ENCODE measurements around the gene CCDC24.

The CCDC24 gene

DNA sequence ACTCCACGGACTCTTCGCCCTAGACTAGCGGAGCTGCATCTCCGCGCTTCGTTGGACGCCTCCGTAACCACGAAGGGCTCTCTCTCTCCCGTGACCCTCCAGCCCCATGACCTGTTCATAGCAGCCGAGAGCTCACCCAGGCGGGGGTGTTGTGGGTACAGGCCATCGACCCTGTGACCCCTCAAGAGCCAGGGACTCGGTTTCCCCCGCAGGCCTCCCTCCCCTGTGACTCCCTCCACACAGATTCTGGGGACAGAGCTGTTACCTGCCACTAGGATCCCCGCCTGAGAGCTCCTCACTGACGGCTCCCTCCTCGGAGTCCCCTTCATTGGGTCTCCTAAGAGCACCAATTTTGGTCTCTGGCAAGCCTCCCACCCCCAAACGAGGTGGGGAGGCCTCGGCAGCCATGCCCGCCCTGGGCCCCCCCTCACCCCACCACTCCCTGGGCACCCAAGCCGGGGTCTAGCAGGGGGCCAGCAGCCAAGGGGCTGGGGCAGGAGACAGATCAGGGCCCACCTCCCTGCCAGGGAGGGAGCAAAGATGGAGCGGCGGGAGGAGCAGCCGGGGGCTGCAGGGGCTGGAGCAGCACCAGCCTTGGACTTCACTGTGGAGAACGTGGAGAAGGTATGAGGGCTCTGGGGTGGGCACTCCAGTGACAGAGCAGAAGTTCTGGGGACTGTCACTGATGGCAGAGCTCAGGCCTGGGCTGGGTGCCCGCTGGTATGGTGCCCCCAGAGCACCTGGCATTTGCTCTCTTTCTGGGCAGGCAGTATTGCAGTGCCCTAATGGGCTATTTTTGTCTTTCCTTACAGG is 44.1 kb upstream of the CCDC24 start:
- Histone ChIP-seq H3K27ac (peak overlapping the region; percentile 100), H3K4me3 (ENCODE audit: low read depth, low read length) (peak overlapping the region; percentile 90), H3K27me3 (replicated peaks) (no peaks in the 10 kb centered on the region), H3K36me3 (replicated peaks) (peaks cover 8% of the 10 kb centered on the region)
- in situ Hi-C loops (cut with HindIII; ENCODE audit: low pct_ligation_motif_present, low sequenced_read_pairs) = loop anchor here (25.0 kb wide), 1 partner anchor 185 kb away; no protein-coding TSS in a partner anchor
- no peak for DNase-seq
- TF ChIP-seq, protein P1, sequence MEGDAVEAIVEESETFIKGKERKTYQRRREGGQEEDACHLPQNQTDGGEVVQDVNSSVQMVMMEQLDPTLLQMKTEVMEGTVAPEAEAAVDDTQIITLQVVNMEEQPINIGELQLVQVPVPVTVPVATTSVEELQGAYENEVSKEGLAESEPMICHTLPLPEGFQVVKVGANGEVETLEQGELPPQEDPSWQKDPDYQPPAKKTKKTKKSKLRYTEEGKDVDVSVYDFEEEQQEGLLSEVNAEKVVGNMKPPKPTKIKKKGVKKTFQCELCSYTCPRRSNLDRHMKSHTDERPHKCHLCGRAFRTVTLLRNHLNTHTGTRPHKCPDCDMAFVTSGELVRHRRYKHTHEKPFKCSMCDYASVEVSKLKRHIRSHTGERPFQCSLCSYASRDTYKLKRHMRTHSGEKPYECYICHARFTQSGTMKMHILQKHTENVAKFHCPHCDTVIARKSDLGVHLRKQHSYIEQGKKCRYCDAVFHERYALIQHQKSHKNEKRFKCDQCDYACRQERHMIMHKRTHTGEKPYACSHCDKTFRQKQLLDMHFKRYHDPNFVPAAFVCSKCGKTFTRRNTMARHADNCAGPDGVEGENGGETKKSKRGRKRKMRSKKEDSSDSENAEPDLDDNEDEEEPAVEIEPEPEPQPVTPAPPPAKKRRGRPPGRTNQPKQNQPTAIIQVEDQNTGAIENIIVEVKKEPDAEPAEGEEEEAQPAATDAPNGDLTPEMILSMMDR (IDR thresholded peaks at IDR 0.05; ENCODE audit: low read depth, low read length, missing control alignments) = peak; percentile 1

DNA sequence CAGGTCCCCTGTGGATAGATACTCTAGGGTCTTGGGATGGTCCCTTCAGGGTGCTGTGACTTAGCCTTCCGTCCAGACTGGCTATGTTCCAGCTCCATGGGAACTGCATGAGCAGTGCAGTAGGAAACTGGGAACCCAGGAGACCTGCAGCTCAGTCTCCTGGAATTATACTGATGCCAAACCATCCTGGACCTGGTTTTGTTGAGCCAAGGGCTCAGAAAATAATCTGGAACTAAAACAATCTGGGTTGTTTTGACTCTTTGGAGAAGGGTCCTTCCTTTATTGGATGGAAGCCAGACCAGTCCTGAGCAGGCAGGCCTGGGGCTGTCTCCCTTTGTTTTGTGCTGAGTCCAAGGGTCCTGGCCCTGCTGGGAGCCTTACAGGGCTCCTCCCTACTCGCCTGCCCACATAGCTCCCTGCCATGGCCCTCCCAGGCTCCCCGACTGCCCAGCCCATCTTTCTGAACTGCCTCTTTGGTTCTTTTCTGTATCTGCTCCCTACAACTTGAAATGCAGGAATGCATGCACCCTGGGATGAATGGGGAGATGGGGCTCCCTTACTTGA is 43.4 kb upstream of the CCDC24 start:
- H3K27ac ChIP-seq = no peak overlapping the region
- no peak for DNase-seq
- in situ Hi-C loops (cut with HindIII; ENCODE audit: low pct_ligation_motif_present, low sequenced_read_pairs) = loop anchor here (25.0 kb wide), 1 partner anchor 186 kb away; no protein-coding TSS in a partner anchor
- peak overlapping the region; percentile 90 for H3K4me3 ChIP-seq (ENCODE audit: low read depth, low read length)
- TF ChIP-seq, protein P1 (IDR thresholded peaks at IDR 0.05; ENCODE audit: low read depth, low read length, missing control alignments) = no peak
- H3K27me3 ChIP-seq (replicated peaks) = no peaks in the 10 kb centered on the region
- peaks cover 8% of the 10 kb centered on the region for H3K36me3 ChIP-seq (replicated peaks)

DNA sequence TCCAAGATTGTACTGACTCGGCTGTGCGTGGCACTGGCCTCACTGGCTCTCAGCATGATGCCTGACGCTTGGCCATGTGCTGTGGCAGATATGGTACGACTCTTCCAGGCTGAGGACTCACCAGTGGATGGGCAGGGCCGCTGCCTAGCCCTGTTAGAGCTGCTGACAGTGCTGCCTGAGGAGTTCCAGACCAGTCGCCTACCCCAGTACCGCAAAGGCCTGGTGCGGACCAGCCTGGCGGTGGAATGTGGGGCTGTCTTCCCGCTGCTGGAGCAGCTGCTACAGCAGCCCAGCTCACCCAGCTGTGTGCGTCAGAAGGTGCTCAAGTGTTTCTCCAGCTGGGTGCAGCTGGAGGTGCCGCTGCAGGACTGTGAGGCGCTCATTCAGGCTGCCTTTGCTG is 41.7 kb upstream of the CCDC24 start:
- Histone ChIP-seq H3K27me3 (replicated peaks) (no peaks in the 10 kb centered on the region), H3K36me3 (replicated peaks) (peaks cover 8% of the 10 kb centered on the region), H3K27ac (no peak overlapping the region), H3K4me3 (ENCODE audit: low read depth, low read length) (no peak overlapping the region)
- TF ChIP-seq, protein P1 (IDR thresholded peaks at IDR 0.05; ENCODE audit: low read depth, low read length, missing control alignments) = no peak
- no peak for DNase-seq
- in situ Hi-C loops (cut with HindIII; ENCODE audit: low pct_ligation_motif_present, low sequenced_read_pairs) = loop anchor here (25.0 kb wide), 1 partner anchor 187 kb away; no protein-coding TSS in a partner anchor

DNA sequence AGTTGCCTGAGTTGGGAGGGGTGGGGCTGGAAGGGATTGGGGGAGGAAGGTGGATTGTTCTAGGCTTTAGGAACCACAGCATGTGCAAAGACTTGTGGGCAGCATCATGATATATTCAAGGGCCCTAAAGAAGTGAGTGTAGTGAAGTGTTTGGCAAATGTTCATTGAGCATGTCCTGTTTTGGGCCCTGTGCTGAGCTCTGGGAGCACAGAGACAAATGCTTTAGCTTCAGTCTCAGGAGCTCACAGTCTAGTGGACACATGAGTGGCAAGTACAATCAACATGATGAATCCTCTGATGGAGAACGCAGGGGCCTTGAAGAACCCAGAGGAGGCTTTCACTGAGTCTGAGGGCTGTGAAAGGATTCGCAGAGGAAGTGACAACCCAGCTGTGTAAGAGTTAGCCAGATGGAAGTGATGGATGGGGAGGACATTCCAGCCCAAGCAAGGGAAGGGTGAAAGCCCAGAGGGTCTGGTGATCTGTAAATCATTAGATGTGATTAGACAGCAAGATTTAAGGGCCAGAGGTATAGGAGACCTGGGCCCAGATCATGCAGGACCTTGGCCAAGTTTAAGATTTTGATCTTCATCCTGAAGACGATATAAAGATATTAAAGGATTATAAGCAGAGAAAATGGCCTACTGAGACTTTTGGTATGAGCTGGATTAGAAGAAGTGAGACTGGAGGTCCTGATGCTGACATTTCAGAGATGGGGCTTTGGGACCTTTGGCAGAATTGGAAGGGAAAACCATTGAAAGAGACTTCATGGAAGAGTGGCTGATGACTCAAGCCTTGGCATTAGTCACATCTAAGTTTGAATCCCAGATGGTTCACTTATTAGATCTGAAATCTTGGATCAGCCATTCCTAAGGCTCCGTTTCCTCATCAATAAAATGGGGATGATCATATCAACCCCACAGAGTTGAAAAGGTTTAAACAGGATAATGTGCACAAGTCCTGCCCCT is 40.1 kb upstream of the CCDC24 start:
- DNase-seq = no peak
- peaks cover 8% of the 10 kb centered on the region for H3K36me3 ChIP-seq (replicated peaks)
- no peak overlapping the region for H3K27ac ChIP-seq
- in situ Hi-C loops (cut with HindIII; ENCODE audit: low pct_ligation_motif_present, low sequenced_read_pairs) = no loop called here
- H3K4me3 ChIP-seq (ENCODE audit: low read depth, low read length) = no peak overlapping the region
- TF ChIP-seq, protein P1 (IDR thresholded peaks at IDR 0.05; ENCODE audit: low read depth, low read length, missing control alignments) = no peak
- H3K27me3 ChIP-seq (replicated peaks) = no peaks in the 10 kb centered on the region

DNA sequence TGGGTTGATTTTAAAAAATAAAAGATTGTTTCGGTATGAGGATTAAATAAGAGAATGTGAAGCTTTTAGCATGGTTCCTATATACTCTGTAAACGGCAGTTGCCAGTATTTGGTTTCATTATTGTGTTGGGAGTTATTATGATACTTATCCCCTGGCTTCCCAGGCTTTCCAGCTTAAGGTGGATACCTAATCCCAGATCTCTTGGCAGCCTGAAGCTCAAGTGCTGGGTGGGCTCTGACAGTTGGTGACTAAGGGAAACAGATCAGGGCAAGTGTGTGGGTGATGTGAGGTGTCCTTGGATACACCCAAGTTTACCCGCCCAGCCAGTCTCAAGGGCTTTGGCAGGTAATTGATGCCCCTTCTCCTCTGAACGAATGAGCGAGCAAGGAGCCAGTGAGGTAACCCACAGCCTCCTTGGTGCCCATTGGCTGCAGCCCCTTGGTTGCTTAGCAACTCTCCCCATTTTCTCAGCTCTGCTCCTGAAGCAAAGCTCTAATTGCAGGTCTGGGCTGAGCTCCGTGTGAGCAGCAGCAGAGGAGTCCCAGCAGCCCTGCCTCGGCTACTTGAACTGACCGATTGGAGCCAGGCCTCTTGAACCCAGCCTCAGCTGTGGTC is 38.6 kb upstream of the CCDC24 start:
- Histone ChIP-seq H3K27ac (no peak overlapping the region), H3K4me3 (ENCODE audit: low read depth, low read length) (no peak overlapping the region), H3K36me3 (replicated peaks) (peaks cover 18% of the 10 kb centered on the region), H3K27me3 (replicated peaks) (no peaks in the 10 kb centered on the region)
- in situ Hi-C loops (cut with HindIII; ENCODE audit: low pct_ligation_motif_present, low sequenced_read_pairs) = no loop called here
- TF ChIP-seq, protein P1 (IDR thresholded peaks at IDR 0.05; ENCODE audit: low read depth, low read length, missing control alignments) = no peak
- no peak for DNase-seq
